WI38 (cell line): Measurements from ENCODE around the gene MANEAL.

Experiments used
- H3K4me3 ChIP-seq: 2 replicates; pipeline ENCODE4 v1.5.1; 2011; ENCODE audit warnings: low read depth, mild to moderate bottlenecking, control low read depth, low read length
- CTCF ChIP-seq: IDR thresholded peaks from 2 replicates; pipeline ENCODE4 v1.5.1; 2012; ENCODE audit warnings: low read depth, mild to moderate bottlenecking, control low read depth, low read length

The MANEAL gene

GRCh38 chr1:37817481-37817880, 23.8 kb downstream of the MANEAL start:
- no peak for TF ChIP-seq CTCF
- H3K4me3 ChIP-seq, result no peak overlapping the region

GRCh38 chr1:37821481-37821880, 27.8 kb downstream of the MANEAL start:
- TF ChIP-seq CTCF, result no peak
- no peak overlapping the region for H3K4me3 ChIP-seq

- no peak for TF ChIP-seq CTCF
- H3K4me3 ChIP-seq, result no peak overlapping the region
Measured at GRCh38 chr1:37822906-37823815, 29.5 kb downstream of the MANEAL start.

GRCh38 chr1:37824001-37824400, 30.4 kb downstream of the MANEAL start:
- no peak for TF ChIP-seq CTCF
- no peak overlapping the region for H3K4me3 ChIP-seq

GRCh38 chr1:37825506-37825905, 31.9 kb downstream of the MANEAL start:
- no peak overlapping the region for H3K4me3 ChIP-seq
- TF ChIP-seq CTCF, result no peak

GRCh38 chr1:37828410-37829074, 34.9 kb downstream of the MANEAL start:
- TF ChIP-seq CTCF, result no peak
- H3K4me3 ChIP-seq, result no peak overlapping the region

- no peak for TF ChIP-seq CTCF
- no peak overlapping the region for H3K4me3 ChIP-seq
Measured at GRCh38 chr1:37831109-37831508, 37.5 kb downstream of the MANEAL start.
